GM21526 (cell line): ENCODE data around the gene CTNNA2.
"Not testable (repeated sequence)": the region's sequence is repeated elsewhere in the genome, so short reads cannot be mapped to it uniquely, and the experiment has no call there.

Experiments
- ATAC-seq: cut with Tn5 transposase; IDR thresholded peaks from one replicate; pipeline ENCODE4 v1.9.1; 2021; ENCODE audit warnings: moderate library complexity; ENCODE audit not compliant: unreplicated experiment, low FRiP score

The CTNNA2 gene

DNA sequence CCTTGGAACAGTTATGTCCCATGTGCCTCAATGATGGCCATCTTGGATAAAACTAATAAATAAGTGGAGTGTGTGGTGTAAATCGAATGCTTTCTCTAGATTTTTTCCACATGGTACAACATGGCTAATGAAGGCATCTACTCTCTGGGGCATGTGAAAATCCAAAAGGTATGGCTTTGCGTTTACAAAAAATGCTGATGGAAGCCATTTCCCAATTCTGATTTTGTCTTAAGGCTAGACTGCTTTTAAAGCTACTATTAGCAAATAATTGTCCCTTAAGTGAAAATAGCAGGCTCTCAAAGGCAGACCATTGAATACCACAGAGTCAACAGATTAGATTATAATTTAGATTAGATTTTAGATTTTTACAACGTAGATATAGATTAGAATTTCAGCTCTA lies 608.0 kb downstream of the CTNNA2 start:
- ATAC-seq: no peak

DNA sequence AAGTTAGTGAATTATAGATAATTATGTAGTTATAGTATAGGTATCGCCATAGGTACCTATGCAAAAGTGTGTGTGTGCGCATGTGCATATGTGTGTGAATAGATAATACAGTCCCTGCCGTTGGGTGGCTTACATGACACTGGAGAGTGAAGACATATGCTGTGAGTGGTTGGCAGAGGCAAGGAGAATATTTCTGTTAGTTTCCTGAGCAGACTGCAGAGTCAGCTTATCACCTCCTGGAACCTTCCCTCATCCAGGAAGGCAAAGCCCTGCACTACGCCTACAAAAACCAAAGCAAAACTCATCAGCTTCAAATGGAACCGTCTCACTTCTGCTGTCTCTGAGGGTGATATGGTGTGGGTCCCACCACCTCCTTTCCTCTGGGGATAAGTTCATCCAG lies 609.8 kb downstream of the CTNNA2 start:
- ATAC-seq: no peak

DNA sequence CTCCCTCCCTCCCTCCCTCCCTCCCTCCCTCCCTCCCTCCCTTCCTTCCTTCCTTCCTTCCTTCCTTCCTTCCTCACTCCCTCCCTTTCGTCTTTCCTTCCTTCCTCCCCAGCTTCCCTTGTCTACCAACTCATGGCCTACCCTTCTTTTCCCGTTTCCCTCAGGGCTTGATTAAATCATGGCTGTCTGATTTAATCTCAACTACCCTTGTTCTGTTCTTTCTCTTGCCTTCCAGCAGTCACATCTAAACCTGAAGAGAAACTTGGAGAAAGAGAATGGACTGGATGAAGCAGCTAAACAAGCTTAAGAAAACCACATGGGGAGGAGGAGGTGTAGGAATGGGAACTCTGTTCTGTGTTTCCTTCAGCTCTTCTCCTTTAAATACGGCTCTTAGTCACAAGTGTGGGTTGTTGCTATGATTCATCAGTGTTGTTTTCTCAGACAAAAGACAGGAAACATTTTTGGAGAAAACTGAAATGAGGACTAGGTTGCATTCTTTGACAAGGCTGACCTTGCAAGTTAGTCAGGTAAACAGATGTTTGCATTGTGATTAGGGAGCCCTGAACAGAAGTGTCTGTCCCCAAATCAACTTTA lies 613.8 kb downstream of the CTNNA2 start:
- no peak for ATAC-seq

DNA sequence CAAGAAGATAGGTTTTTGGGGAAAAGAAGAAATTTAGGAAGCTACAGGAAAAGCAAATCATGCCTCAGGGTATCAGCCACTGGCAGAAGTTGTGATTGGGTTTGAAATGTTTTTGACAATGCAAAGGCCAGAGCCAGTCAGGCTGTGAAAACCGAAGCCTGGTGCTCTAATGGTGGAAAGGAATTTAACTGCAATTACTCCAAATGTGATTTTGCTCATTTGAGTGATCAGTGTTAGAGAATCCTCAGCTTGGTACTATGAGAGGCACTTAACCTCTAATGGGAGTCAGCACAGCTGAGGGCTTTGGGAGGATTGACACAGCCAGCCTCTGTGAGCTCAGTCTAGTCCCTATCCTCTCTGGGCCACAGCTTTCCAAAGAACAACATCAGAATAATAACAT lies 615.2 kb downstream of the CTNNA2 start:
- ATAC-seq: no peak

DNA sequence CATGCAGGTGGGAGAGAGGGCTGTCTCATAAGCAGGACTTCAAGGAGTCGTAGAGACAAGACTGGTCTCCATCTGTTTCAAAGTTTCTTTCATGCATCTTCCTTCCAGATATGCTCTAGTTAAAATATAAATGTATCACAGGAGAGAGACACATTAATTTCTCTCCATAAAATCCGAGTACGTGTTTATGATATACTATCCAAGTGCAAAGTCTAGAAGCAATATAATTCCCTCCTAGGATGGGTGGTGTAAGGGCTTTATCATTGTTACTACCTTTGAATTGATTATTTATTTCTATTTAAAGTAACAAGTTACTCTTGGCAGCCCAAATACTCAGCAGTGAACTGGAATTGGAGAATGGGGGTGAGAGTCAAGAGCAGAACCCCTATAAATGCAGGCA lies 619.4 kb downstream of the CTNNA2 start:
- no peak for ATAC-seq

DNA sequence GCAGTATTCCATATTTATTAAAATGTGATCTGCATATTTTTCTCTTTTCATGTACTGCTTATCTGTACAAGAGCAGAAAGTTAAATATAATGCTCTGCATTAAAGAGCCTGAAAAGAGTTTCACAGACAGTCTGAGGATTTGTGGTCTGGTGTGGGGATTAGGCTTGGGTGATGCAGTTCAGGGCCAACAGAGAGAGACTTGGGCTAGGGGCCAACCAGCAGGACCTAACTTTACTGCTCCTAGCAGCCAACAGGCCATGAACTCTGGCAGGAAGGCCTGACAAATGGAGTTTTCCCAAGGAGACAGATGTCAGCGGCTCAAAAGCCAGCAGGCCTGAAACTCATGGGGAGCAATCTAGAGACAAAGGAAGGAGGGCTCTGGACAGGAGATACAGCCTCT lies 622.1 kb downstream of the CTNNA2 start:
- ATAC-seq: no peak

DNA sequence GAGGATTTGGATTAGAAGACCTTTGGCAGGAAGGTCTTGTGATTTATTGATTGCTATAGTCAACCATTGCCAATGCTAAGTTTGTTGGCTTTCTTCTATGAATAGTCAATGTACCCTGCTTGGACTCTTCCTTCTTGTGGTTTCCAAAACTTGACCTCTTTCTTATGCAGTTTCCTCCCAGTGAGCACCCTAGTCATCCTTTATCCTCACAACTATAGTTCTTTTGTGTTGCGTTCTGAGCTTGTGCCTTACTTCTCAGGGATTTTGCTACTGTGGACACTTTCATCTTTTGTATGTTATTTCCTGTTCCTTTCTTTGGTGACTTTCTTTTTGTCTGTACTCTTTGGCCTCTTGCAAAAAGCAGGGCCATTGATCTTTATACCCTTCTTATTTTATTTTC lies 623.5 kb downstream of the CTNNA2 start:
- no peak for ATAC-seq

DNA sequence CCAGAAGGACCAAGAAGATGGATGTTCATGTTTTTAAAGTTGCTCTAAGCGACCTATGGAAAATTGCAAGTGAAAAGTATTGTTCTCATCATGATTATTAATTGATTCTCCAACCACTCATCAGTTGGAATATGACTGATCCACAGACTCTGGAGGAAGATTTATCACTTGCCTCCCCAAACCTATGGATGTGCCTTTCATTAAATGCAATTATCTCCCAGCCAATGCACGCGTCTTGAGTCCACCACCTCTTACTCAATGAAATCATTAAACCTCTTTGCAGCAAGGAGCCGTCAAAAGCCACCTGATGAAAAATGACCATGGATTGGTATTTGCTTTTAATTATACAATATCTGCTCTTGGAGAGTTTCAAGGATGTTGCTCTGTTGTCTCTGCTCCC lies 626.1 kb downstream of the CTNNA2 start:
- no peak for ATAC-seq

DNA sequence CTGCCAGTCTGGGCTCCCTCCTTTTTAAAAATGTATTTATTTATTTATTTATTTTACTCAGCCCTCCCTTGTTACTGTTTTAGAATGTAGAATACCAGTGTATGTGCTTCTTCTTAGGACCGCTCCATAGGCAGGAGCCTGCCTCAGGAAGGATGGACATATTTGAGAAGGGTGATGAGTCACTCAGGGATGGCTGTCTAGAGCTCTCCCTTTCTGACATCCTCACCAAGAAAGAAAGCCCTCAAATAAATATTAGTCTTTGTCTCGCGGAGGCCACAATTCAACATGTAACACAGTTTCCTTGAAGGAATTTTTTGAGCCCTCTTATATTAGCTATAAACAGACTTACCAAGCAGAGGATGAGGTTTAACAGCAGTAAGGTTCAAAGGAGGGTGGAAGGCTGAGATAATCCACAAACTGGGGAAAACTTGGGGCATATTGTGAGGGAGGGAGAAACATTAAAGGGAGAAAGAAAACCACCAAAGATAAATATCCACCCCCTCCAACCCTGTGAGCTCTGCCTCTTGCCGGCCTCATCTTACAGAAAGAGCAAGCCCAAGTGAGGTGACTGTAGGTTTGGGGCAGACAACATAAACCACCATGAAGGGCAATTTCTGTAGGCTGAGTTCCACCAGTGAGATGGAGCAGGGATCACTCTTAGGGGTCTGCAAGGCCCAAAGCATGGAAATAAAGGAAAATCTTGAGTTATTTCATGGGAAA lies 628.3 kb downstream of the CTNNA2 start:
- ATAC-seq: no peak

DNA sequence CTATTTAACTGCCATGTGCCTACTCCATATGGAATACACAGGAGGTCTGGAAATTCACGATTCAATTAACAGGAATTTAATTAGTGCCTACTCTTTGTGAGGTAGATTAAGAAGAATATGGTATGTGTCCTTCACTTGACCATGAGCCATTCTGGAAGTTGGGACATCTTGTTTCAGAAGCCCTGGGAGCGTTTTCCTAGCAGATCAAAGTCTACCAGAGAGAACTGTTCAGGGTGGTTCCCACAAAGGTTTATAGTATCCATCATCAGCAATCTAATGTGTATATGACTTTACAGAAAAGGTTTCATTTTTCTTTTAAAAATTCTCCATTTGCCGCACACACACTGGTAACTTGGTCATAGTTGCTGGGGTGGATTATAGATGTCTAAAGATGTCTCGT lies 632.6 kb downstream of the CTNNA2 start:
- no peak for ATAC-seq

DNA sequence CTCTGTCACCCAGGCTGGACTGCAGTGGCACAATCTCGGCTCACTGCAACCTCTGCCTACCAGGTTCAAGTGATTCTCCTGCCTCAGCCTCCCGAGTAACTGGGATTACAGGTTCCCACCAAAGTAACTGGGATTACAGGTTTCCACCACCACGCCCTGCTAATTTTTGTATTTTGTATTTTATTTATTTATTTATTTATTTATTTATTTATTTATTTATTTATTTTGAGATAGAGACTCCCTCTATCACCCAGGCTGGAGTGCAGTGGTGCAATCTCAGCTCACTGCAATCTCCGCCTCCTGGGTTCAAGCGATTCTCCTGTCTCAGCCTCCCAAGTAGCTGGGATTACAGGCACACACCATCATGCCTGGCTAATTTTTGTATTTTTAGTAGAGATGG lies 633.9 kb downstream of the CTNNA2 start:
- not testable (repeated sequence) for ATAC-seq

DNA sequence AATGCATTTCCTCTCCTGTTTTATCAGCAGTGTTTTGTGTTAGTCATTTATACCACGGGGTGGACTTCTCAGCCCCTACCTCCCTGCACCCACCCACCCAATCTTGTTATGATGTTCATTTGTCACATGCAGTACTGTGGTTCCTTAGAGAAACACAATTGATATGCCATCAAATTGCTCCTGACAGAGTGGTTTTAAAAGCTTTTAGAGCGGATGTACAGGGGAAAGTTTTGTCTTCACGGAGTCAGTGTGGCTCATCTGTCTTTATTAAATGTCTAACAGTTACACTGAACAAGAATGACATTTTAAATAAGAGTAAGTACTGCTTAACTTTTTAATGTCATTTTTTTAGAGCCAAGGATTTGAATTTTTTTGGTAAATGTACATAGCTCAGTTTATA lies 634.8 kb downstream of the CTNNA2 start:
- ATAC-seq: no peak

DNA sequence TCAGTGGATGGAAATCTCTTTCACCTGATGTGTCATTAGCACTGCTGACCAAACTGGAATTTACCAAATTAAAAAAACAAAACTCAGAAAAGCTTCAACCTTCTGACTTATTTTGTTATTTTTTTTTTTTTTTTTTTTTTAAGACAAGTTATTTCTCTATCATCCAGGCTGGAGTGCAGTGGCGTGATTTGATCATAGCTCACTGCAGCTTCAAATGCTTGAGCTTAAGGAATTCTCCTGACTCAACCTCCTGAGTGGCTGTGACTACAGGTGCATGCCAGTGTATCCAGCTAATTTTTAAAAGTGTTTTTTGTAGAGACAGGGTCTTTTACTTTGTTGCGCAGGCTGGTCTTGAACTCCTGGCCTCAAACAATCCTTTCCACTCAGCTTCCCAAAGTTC lies 636.1 kb downstream of the CTNNA2 start:
- ATAC-seq: no peak

DNA sequence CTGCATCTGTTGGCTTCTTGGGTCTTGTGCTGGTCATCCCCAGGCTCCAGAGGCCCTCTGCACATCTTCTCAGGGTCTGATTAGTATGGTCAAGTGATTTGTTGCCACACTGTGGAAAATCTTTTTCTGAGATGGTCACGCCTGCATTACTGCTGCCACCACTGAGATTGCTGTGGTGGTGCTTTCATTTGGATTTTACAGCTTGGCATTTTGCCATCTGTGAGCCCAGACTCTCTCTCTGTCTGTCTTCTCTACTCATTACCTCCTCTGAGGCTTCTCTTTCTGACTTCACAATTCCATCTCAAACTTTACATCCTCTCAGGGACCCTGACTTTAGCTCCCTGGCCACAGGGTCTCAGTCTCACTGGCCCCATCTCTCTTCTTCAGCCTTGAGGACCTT lies 637.1 kb downstream of the CTNNA2 start:
- ATAC-seq: no peak

DNA sequence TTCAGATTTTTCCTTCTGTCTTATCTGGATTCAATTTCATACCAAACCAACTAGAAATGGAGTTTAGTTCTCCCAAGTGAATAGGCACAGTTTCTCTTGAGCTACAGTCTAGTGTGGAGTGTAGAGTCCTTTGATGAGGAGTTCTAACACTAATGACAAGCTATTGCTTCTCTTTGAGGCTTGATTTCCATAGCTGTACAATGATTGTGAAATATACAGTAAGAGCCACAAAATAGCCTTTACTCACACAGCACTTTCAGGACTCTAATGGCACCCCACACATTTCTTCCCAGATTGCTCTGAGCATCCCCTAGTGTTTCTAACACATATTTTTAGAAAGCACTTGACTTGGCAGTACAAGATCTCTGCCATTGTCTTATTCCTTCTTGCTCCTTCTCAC lies 638.4 kb downstream of the CTNNA2 start:
- no peak for ATAC-seq

DNA sequence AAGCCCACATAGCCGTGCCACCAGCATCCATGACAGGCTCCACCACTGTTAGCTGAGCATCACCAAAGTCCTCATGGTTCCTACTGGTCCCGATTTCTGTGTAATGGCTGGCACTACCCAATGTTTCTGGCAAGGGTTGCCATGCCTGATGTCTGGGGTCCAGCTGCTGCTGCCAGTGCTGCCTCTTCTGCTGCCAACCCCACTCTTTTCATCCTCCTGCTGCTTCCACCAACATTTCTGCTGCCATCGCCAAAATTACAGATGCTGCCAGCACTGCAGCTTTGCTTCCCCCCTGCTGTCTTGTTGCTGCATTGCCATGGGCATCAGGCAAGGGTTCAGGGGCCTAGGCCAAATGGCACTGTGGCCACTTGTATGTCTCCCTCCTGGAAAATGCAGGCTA lies 638.8 kb downstream of the CTNNA2 start:
- no peak for ATAC-seq

DNA sequence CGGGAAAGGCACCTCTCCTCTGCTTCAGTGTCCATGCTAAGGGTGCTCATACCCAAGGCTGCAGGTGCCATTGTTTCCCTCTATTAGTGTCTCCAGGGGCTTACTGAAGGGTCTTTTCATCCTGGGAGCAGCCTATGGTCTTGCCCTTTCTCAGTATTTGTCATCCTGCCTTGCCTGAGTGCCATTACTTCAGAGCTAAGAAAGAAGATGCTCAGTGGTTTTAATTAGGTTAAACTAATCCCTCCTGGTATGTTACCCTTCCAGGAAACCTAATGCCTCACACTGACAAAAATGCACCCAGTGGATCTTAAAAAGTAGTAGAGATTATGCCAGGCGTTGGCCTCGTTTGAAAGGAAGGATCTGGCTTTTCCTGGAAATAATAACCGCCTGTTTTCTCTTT lies 640.3 kb downstream of the CTNNA2 start:
- ATAC-seq: no peak

DNA sequence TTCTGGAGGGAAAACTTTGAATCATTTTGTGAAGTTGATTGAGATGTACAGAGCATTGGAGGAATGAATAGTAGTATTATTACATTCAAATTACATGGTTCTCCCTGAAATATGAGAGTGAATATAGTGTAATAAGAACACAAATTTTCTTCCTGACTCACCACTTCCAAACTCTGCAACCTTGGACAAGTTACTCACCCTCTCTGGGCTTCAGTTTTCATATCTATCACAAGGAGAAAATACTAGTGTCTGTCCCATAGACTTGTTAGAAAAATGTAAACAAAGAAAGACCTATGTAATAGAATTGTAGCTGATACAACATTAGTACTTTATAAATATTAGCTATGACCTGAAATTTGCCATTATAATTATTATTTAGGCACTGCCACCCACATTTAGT lies 640.9 kb downstream of the CTNNA2 start:
- ATAC-seq: no peak

DNA sequence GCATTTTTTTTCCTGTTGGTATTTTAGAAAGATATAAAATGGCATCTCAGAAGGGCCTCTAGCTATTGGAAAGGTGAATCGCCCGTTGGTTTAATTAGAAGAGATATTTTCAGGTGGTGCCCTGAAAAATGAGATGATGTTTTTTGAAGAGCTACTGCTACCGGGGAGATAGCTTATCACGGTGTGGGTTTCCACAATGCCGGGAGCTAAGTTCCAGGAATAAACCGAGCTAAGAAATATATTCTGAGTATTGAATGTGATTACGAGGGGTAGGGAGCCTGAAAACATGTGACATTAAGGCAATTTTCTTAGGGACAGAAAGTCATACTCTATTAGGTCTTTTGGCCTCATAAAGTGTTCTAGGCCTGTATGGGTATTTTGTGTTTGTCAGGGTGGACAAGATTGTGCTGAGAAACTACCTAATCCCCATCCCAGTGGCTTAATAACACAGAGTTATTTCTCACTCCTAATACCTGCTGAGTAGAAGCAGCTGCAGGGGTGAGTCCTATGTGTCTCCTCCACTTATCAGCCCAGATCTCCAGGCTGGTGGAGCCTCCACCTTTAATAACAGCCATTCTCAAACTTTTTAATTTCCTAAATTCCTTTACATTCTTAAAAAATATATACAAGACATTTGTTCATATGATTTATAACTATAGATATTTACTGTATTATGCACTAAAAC lies 641.5 kb downstream of the CTNNA2 start:
- ATAC-seq: no peak

DNA sequence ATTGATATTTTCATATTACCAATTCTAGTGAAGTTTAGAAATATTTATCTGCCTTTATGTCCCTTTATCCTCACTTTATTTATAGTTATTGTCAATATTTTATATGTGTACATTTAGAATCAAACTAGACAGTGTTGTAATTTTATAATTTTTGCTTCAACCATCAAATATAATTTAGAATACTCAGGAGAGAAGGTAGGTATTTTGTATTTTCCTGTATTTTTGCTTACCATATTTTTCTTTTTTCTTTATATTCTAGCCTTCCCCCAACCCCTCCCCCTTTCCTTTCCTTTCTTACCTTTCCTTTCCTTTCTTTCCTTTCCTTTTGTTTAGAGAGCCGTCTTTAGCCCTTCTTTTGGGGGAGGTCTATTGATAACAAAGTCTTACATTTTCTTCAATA lies 651.5 kb downstream of the CTNNA2 start:
- no peak for ATAC-seq

DNA sequence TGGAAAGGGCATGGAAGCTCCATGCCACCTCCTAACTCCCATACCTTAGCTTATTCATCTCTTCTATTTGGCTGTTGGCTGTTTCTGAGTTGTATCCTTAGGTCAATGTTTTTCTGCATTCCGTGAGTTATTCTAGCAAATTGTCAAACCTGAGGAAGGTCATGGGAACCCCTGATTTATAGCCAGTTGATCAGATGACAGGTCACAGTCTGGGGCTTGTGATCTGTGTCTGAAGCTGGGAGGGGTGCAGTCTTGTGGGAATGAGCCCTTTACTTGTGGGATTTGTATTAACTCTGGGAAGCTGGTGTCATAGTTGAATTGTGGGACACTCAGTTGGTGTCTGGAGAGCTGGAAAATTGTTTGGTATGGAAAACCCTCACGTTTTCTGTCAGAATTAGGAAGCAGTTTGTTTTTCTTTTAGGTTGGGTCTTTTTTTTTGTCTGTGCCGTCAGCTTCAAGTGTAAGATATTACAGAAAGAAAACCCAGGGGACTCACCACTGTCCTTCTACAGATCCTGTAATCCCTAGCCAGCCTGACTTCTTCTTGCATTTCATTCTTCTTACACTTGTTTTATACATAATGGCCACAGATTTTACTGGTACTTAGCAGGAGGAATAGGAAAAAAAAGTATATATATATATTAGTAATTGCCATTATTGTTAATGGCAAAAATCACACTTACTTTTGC lies 653.8 kb downstream of the CTNNA2 start:
- no peak for ATAC-seq
